ENCODE measurements around the gene TRIM65. TPM values are rescaled to one million over a fixed set of nuclear protein-coding genes. Genes with fewer than 3 reads are reported as not detected.
A peak's percentile ranks its signal among the peaks of the same experiment; 100 is the strongest.

The TRIM65 gene
- total RNA-seq, 1 donor from 2014 or later: 24.3 TPM

DNA sequence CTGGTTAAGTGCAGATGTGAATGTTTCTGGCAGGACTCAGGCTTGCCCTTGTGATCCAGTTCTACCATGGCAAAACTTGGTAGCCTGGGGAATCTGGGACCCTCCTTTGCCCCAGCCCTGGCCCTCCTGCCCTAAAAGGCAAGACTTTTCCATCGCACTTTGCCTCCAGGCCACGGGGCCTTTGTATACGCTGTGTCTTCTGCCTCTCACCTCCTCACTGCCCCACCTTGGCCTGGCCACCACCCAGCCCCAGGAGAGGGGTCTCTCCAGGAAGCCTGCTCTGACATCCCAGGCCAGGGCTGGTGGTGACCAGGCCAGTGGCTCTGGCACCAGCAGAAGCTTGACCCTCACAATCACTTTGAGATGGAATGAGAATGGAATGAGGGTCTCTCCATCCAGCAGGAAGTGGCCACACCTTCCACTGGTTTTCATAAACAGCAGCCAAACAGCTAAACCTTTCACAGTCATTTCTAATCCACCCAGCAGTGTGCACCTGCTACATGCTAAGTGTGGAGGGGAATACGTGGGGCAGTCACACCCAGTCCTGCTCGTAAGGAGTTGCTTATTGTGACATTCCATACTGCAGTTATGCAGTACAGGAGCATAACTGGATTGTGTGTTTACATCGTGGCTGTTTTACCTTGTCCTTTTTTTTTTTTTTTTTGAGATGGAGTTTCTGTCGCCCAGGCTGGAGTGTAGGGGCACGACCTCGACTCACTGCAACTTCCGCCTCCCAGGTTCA, 9.6 kb upstream of the TRIM65 start:
- Mint-ChIP-seq H3K27ac (ENCODE audit: unreplicated experiment) (no peak overlapping the region), H3K36me3 (ENCODE audit: unreplicated experiment) (no peaks in the 10 kb centered on the region), H3K9me3 (ENCODE audit: unreplicated experiment) (peaks cover 4% of the 10 kb centered on the region), H3K4me3 (ENCODE audit: unreplicated experiment) (no peak overlapping the region), H3K4me1 (ENCODE audit: low read depth, unreplicated experiment) (no peaks in the 10 kb centered on the region), H3K27me3 (ENCODE audit: unreplicated experiment) (peaks cover 8% of the 10 kb centered on the region)
- TF ChIP-seq, protein P1, sequence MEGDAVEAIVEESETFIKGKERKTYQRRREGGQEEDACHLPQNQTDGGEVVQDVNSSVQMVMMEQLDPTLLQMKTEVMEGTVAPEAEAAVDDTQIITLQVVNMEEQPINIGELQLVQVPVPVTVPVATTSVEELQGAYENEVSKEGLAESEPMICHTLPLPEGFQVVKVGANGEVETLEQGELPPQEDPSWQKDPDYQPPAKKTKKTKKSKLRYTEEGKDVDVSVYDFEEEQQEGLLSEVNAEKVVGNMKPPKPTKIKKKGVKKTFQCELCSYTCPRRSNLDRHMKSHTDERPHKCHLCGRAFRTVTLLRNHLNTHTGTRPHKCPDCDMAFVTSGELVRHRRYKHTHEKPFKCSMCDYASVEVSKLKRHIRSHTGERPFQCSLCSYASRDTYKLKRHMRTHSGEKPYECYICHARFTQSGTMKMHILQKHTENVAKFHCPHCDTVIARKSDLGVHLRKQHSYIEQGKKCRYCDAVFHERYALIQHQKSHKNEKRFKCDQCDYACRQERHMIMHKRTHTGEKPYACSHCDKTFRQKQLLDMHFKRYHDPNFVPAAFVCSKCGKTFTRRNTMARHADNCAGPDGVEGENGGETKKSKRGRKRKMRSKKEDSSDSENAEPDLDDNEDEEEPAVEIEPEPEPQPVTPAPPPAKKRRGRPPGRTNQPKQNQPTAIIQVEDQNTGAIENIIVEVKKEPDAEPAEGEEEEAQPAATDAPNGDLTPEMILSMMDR (IDR thresholded peaks at IDR 0.05; ENCODE audit: partially characterized antibody, unreplicated experiment): no peak
- DNase-seq: no peak

DNA sequence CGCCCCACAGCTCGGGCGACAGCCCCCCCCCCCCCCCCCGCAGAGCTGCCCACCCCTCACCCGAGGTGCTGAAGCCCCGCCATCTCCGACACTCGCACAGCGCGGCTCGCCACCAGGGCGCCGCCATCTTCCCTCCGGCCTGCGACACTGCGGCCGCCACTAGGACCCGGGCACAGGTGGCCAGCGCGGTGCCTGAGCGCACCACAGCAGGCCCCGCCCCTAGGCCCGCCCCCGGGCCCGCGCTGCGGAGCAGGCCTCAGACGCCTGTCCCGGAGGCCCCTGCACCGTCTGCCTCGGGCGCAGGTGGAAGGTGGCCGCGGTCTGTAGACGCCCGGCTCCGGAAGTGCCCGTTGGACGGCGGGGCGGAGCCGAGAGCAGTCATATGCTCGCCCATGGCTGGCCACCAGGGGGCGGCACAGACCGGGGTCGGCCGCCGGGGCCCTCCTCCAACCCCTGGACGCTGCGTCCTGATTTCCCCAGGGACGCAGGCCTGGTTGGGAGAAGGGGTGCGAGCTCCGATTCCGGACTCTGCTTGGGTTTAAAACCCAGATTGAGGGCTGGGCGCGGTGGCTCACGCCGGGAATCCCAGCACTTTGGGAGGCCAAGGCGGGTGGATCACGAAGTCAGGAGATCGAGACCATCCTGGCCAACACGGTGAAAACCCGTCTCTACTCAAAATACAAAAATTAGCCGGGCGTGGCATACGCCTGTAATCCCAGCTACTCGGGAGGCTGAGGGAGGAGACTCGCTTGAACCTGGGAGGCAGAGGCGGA, 8.2 kb upstream of the TRIM65 start, which contains the start of gene MRPL38:
MRPL38 (minus strand) TSS at position 136 of the 773 bp plus-strand sequence; CDS start at position 127, 9 bp downstream.
- TF ChIP-seq, protein P1 (IDR thresholded peaks at IDR 0.05; ENCODE audit: partially characterized antibody, unreplicated experiment): peak; percentile 100
- Mint-ChIP-seq H3K4me1 (ENCODE audit: low read depth, unreplicated experiment) (no peaks in the 10 kb centered on the region), H3K27ac (ENCODE audit: unreplicated experiment) (peak within 1 kb of the TSS; percentile 90), H3K9me3 (ENCODE audit: unreplicated experiment) (peaks cover 4% of the 10 kb centered on the region), H3K4me3 (ENCODE audit: unreplicated experiment) (peak within 1 kb of the TSS; percentile 94), H3K27me3 (ENCODE audit: unreplicated experiment) (peaks cover 8% of the 10 kb centered on the region), H3K36me3 (ENCODE audit: unreplicated experiment) (no peaks in the 10 kb centered on the region)
- peak; percentile 97 for DNase-seq

- Mint-ChIP-seq H3K36me3 (ENCODE audit: unreplicated experiment) (no peaks in the 10 kb centered on the region), H3K9me3 (ENCODE audit: unreplicated experiment) (peaks cover 4% of the 10 kb centered on the region), H3K27ac (ENCODE audit: unreplicated experiment) (no peak overlapping the region), H3K4me3 (ENCODE audit: unreplicated experiment) (no peak overlapping the region), H3K27me3 (ENCODE audit: unreplicated experiment) (peaks cover 4% of the 10 kb centered on the region), H3K4me1 (ENCODE audit: low read depth, unreplicated experiment) (peaks cover 5% of the 10 kb centered on the region)
- DNase-seq: no peak
- TF ChIP-seq, protein P1 (IDR thresholded peaks at IDR 0.05; ENCODE audit: partially characterized antibody, unreplicated experiment): no peak
Measured at GRCh38 chr17:75902406-75902805, 5.7 kb upstream of the TRIM65 start.

DNA sequence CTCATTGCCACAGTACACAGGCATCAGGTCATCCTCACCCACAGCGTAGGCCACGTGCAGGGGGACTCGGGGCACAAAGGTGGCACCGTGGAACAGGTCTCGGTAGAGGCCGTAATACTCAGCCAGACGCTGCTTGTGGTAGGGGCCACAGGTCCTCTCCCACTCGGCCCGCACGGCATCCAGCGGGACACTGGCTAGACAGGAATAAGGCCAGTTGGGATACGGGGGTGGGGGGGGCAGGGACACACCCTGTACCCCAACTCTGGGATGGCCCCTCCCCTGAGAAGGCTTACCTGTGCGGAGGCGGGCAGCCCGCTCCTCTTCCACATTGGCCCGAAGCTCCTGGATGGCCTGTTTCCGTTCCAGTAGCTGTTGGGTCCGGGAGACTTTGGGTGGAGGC, 5.0 kb upstream of the TRIM65 start:
- Mint-ChIP-seq H3K27me3 (ENCODE audit: unreplicated experiment) (peaks cover 6% of the 10 kb centered on the region), H3K9me3 (ENCODE audit: unreplicated experiment) (peaks cover 4% of the 10 kb centered on the region), H3K4me1 (ENCODE audit: low read depth, unreplicated experiment) (peaks cover 8% of the 10 kb centered on the region), H3K27ac (ENCODE audit: unreplicated experiment) (no peak overlapping the region), H3K4me3 (ENCODE audit: unreplicated experiment) (no peak overlapping the region), H3K36me3 (ENCODE audit: unreplicated experiment) (no peaks in the 10 kb centered on the region)
- no peak for DNase-seq
- TF ChIP-seq, protein P1 (IDR thresholded peaks at IDR 0.05; ENCODE audit: partially characterized antibody, unreplicated experiment): no peak

Measured in glutamatergic neuron (in vitro differentiated cells).